Activated T-cell treated with anti-CD3 and anti-CD28 coated beads, Interleukin-2, amount 50 U/mL, for 24 hours (primary cell): ENCODE results near the gene ATP2B2.

ENCODE experiments used
- DNase-seq: peaks from one replicate; pipeline ENCODE4 v3.0.0-alpha.2; 2020
- H3K27ac Mint-ChIP-seq: 2 replicates; pipeline ENCODE4 v1.8.0; 2020; ENCODE audit warnings: mild to moderate bottlenecking, mixed read lengths
- H3K27me3 Mint-ChIP-seq: 2 replicates; pipeline ENCODE4 v1.8.0; 2020; ENCODE audit warnings: mixed read lengths
- H3K36me3 Mint-ChIP-seq: 2 replicates; pipeline ENCODE4 v1.8.0; 2020; ENCODE audit warnings: low read depth, mixed read lengths
- H3K4me1 Mint-ChIP-seq: 2 replicates; pipeline ENCODE4 v1.8.0; 2020; ENCODE audit warnings: low read depth, mixed read lengths
- H3K4me3 Mint-ChIP-seq: 2 replicates; pipeline ENCODE4 v1.8.0; 2020; ENCODE audit warnings: mild to moderate bottlenecking, moderate library complexity, mixed read lengths
- H3K9me3 Mint-ChIP-seq: 2 replicates; pipeline ENCODE4 v1.8.0; 2020; ENCODE audit warnings: mixed read lengths

Gene ATP2B2

DNA sequence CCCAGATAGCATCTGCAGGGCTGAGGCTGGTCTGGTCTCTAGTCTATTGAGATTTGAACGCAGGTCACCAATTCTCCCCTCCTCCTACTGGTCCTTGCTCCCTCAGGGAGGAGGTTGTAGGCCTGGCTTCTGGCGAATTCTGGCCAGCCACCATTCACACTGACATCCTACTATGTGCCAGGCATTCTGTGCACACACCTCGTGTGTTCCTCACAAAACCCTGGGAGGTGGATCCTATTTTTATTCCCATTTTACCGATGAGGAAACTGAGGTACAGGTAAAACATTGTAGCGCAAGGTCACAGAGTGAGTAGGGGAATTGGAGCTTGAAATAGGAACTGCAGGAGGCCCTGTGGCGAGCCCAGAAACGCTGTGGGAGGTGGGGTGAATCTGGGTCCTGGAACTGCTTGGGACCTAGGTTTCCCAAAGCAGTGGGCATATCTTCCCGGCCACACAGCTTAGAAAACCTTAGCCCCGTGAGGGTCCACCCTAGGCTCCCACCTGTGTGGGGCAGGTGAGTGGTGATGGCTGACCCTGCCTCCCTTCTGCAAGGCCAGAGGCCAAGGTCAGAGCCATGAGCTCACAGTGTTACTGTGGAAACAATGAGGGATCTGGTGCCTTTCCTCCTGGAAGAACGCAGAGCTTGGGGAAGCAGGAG is 4.8 kb upstream of the ATP2B2 start:
- no peaks in the 10 kb centered on the region for H3K4me1 Mint-ChIP-seq
- H3K9me3 Mint-ChIP-seq, result no peaks in the 10 kb centered on the region
- DNase-seq, result no peak
- no peak overlapping the region for H3K4me3 Mint-ChIP-seq
- peaks cover 8% of the 10 kb centered on the region for H3K27me3 Mint-ChIP-seq
- H3K36me3 Mint-ChIP-seq, result no peaks in the 10 kb centered on the region
- H3K27ac Mint-ChIP-seq, result no peak overlapping the region

DNA sequence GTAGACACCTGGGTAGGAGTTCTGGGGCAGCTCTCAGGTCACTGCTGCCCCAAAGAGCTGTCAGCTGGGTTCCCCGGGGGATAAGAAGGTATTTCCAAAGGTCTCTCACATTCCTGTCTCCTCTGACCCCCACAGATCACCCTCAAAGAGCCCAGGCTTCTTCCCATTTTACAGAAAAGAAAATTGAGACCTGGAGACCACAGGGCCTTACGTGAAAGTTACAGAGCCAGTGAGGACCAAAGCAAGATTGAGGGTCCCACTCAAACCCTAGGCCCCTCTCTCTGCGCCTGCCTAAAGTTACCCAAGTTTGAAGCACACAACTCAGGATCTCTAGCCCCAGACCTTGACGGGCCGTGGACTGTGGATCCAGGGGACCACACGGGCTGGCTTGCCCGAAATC is 3.9 kb upstream of the ATP2B2 start:
- Mint-ChIP-seq H3K4me3 (no peak overlapping the region), H3K36me3 (no peaks in the 10 kb centered on the region), H3K4me1 (peaks cover 4% of the 10 kb centered on the region), H3K9me3 (no peaks in the 10 kb centered on the region), H3K27ac (no peak overlapping the region), H3K27me3 (peaks cover 16% of the 10 kb centered on the region)
- no peak for DNase-seq

DNA sequence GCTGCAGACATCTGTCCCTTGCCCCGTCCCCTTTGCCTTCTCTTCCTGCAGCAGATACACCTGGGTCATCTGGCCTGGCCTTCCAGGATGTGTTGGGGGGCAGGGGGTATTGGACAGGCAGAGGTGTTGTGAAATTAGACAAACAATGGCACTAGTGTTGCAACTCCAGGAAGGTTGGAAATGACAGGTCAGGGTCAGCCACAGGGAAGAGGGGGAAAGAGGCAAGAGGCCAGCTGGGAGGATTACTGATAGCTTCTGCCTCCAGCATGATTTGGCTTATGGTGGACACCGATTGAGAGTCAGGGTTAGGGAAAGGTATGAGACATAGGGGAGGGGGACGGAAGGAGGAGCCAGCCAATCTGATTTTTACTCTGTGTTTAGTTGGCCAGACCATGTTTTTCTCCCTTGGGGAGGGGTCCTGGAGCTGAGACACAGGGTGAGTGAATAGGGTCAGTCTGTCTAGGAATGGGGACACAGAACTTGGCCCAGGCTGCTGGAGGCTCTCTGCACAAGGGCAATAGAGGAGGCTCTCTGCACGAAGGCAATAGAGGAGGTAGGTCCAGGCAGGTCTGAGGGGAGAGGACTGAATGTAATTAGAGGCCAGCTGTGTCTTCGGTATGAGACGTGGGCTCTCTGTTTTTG is 3.4 kb upstream of the ATP2B2 start:
- no peak for DNase-seq
- Mint-ChIP-seq H3K4me3 (no peak overlapping the region), H3K36me3 (no peaks in the 10 kb centered on the region), H3K27me3 (peaks cover 22% of the 10 kb centered on the region), H3K4me1 (peaks cover 4% of the 10 kb centered on the region), H3K27ac (no peak overlapping the region), H3K9me3 (no peaks in the 10 kb centered on the region)

- no peak overlapping the region for H3K27ac Mint-ChIP-seq
- no peaks in the 10 kb centered on the region for H3K36me3 Mint-ChIP-seq
- no peaks in the 10 kb centered on the region for H3K9me3 Mint-ChIP-seq
Measured at GRCh38 chr3:10508235-10508618, 2.8 kb upstream of the ATP2B2 start.

GRCh38 chr3:10507331-10507730 is 1.9 kb upstream of the ATP2B2 start:
- DNase-seq, result no peak
- no peak overlapping the region for H3K27ac Mint-ChIP-seq
- H3K4me1 Mint-ChIP-seq, result peaks cover 4% of the 10 kb centered on the region
- H3K4me3 Mint-ChIP-seq, result no peak overlapping the region
- peaks cover 26% of the 10 kb centered on the region for H3K27me3 Mint-ChIP-seq
- H3K36me3 Mint-ChIP-seq, result no peaks in the 10 kb centered on the region
- no peaks in the 10 kb centered on the region for H3K9me3 Mint-ChIP-seq

More at GRCh38 chr3:10508235-10508618, 2.8 kb upstream of the ATP2B2 start:
- H3K27me3 Mint-ChIP-seq, result peaks cover 23% of the 10 kb centered on the region
- peaks cover 4% of the 10 kb centered on the region for H3K4me1 Mint-ChIP-seq
- no peak for DNase-seq
- H3K4me3 Mint-ChIP-seq, result no peak overlapping the region

GRCh38 chr3:10506696-10507095 is 1.3 kb upstream of the ATP2B2 start:
- Mint-ChIP-seq H3K27me3 (peaks cover 26% of the 10 kb centered on the region), H3K36me3 (no peaks in the 10 kb centered on the region), H3K27ac (no peak overlapping the region), H3K4me3 (no peak overlapping the region), H3K4me1 (peaks cover 4% of the 10 kb centered on the region), H3K9me3 (no peaks in the 10 kb centered on the region)
- no peak for DNase-seq

GRCh38 chr3:10505791-10506585 is 602 bp upstream of the ATP2B2 start:
- Mint-ChIP-seq H3K4me1 (peaks cover 4% of the 10 kb centered on the region), H3K27ac (no peak overlapping the region), H3K9me3 (no peaks in the 10 kb centered on the region), H3K36me3 (no peaks in the 10 kb centered on the region), H3K4me3 (no peak overlapping the region), H3K27me3 (peaks cover 26% of the 10 kb centered on the region)
- DNase-seq, result no peak

- Mint-ChIP-seq H3K4me1 (peaks cover 4% of the 10 kb centered on the region), H3K9me3 (no peaks in the 10 kb centered on the region), H3K36me3 (no peaks in the 10 kb centered on the region), H3K4me3 (peak overlapping the region; percentile 23), H3K27me3 (peaks cover 26% of the 10 kb centered on the region), H3K27ac (no peak overlapping the region)
- DNase-seq, result no peak
Measured at GRCh38 chr3:10504171-10505049, 976 bp downstream of the ATP2B2 start.

DNA sequence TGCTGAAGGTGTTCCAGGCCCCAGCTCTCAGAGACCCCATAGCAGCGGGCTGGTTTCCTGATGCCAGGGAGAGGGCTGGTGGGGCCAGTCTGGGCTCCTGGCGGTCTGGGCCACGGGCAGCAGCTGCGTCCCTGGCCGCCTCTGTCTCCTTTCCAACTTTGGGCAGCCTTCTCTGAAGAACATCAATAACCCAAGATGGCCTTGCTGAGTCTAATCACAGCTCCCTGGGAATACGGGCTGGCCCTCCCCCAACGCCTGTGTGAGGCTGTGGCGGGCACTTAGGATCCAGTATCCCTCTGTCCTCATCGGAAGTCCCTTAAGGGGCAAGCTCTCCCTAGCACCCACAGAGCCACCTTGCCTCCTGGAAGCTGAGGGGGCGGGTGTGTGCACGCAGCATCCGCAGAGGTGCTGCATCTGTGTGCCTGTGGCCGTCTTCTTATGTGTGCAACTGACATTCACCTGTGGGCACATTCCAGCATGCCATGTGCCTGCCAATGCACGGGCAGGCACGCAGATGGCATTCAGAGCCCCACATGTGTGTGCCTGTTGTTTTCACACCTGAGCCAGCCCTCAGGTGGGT is 2.1 kb downstream of the ATP2B2 start:
- Mint-ChIP-seq H3K36me3 (no peaks in the 10 kb centered on the region), H3K27ac (no peak overlapping the region), H3K27me3 (peaks cover 26% of the 10 kb centered on the region), H3K9me3 (no peaks in the 10 kb centered on the region), H3K4me1 (peaks cover 4% of the 10 kb centered on the region), H3K4me3 (no peak overlapping the region)
- no peak for DNase-seq

DNA sequence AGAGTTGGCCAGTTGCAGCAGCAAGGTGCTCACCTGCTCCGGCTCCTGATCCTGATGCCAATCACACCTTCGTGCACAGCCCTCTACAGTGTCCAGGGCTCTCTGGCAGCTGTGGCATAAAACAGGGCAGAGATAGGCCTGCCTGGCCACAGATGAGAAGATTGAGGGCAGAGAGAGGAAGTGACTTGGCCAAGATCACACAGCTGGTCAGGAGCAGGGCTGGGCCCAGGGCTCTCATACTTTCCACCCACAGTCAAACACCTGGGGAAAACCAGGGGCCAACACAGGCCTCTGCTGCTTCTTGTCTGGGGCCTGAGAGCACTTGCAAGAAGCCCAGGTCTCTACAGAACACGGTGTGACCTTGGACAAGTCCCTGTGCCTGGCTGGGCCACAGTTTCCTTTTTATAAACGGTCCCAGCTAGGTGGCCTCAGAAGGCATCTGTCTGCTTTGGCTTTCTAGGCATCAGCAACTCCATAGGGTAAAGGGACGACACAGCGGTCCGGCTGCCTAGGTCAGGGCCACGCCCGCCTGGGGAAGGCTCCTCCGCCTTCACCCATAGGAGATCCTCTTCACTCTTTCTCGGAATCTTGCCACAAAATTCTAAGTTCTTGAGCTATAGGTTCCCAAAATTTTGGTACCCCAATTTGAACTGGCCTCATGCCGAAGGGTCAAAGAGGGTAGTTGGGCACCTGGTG is 3.1 kb downstream of the ATP2B2 start:
- Mint-ChIP-seq H3K27ac (no peak overlapping the region), H3K36me3 (no peaks in the 10 kb centered on the region), H3K9me3 (no peaks in the 10 kb centered on the region), H3K4me1 (peaks cover 4% of the 10 kb centered on the region), H3K27me3 (peaks cover 26% of the 10 kb centered on the region), H3K4me3 (no peak overlapping the region)
- no peak for DNase-seq

- Mint-ChIP-seq H3K9me3 (no peaks in the 10 kb centered on the region), H3K27ac (no peak overlapping the region), H3K4me1 (peaks cover 4% of the 10 kb centered on the region), H3K36me3 (no peaks in the 10 kb centered on the region), H3K4me3 (no peak overlapping the region), H3K27me3 (peaks cover 26% of the 10 kb centered on the region)
- DNase-seq, result no peak
Measured at GRCh38 chr3:10501664-10502052, 3.7 kb downstream of the ATP2B2 start.

DNA sequence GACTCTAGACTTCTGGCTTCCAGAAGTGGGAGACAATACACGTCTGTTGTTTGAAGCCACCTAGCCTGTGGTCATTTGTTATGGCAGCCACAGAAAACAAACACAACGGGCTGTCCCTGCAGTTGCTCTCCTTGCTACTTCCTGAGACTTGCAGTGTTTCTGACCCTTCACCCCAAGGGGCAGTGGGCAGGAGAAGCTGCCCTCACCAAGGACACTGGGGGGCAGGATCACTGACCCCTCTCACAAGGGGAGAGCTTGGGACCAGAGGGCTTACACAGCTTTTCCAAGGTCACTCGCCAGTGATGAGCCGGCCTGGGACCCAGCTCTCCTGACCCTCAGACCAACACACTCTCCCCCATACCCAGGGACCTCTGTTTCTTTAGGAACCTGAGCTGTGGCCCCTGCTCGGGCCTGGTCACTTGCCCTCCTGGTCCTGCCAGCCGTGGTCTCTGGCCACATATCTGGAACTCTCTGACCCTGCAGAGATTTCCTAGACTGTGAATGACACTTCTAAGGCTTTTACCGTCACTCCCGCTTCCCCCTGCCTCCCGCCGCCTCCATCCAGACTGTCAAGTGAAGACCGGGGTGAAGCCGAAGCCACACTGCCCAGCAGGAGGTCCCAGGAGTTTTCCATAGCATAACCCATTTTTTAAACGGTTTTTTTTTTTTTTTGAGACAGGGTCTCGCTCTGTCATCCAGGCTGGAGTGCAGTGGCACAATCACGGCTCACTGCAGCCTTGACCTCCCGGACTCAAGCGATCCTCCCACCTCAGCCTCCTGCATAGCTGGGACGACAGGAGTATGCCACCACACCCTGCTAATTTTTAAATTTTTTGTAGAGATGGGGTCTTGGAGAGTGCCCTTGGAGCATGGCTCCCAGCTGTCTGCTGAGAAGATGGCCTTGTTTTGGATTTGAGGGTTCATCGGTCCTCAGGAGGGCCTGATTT is 4.4 kb downstream of the ATP2B2 start:
- Mint-ChIP-seq H3K4me3 (no peak overlapping the region), H3K27me3 (peaks cover 23% of the 10 kb centered on the region), H3K36me3 (no peaks in the 10 kb centered on the region), H3K27ac (no peak overlapping the region), H3K4me1 (peaks cover 4% of the 10 kb centered on the region), H3K9me3 (no peaks in the 10 kb centered on the region)
- DNase-seq, result no peak

DNA sequence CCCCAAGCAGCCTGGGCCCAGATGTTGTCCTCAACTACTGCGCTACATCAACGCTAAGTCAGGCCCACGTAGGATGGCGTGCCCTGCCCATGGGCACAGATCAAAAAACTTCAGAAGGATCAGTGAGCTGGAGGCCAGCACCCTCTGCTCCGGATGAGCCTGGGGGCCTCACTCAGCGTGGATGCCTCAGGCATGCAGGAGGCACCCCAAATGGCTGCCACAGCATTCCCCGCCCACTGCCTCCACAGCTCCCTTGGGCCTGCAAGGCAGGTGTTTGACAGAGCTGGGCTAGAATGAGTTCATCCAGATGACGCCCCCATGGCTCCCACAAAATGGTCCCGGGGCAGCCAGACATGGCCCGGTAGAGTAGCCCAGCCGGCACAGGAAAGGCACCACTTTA is 7.1 kb downstream of the ATP2B2 start:
- no peaks in the 10 kb centered on the region for H3K9me3 Mint-ChIP-seq

More for the DNA sequence above, 7.1 kb downstream of the ATP2B2 start:
- Mint-ChIP-seq H3K27ac (no peak overlapping the region), H3K4me3 (no peak overlapping the region), H3K27me3 (peaks cover 3% of the 10 kb centered on the region), H3K36me3 (no peaks in the 10 kb centered on the region), H3K4me1 (no peaks in the 10 kb centered on the region)
- DNase-seq, result no peak
